Psoas muscle (tissue), 8 donors: ENCODE data around the gene DEGS2. TPM values are rescaled to one million over a fixed set of nuclear protein-coding genes. Genes with fewer than 3 reads are reported as not detected.

Experiments
- ATAC-seq, 4 donors: fragments of 200-7000 bp; cut with Tn5 transposase; one replicate each; pipeline ENCODE4 v1.9.1; 2020; ENCODE audit warnings: moderate library complexity in 3 of 4, mild to moderate bottlenecking in 2 of 4
- DNase-seq, 2 donors: peaks; one replicate each; pipeline ENCODE4 v3.0.0-alpha.2; 2020
- H3K27ac ChIP-seq: fragments of 200-600 bp; one replicate; pipeline ENCODE4 v1.8.0; 2022
- H3K27me3 ChIP-seq, 3 donors: fragments of 200-600 bp in 1 of 3; one replicate each; pipeline versions ENCODE4 v1.6.1 to v1.8.0; 2013 to 2022; ENCODE audit warnings: low read length in 2 of 3, mild to moderate bottlenecking in 2 of 3, moderate library complexity in 1 of 3; ENCODE audit not compliant: insufficient read depth in 3 of 3
- H3K36me3 ChIP-seq, 2 donors: fragments of 200-600 bp in 1 of 2; one replicate each; pipeline versions ENCODE4 v1.6.1 to v1.8.0; 2013 to 2022; ENCODE audit warnings: low read depth in 1 of 2, mild to moderate bottlenecking in 1 of 2, moderate library complexity in 1 of 2; ENCODE audit not compliant: insufficient read depth in 1 of 2
- H3K4me1 ChIP-seq: fragments of 200-600 bp; one replicate; pipeline ENCODE4 v1.8.0; 2022
- H3K4me3 ChIP-seq: fragments of 200-600 bp; one replicate; pipeline ENCODE4 v1.8.0; 2022; ENCODE audit warnings: mild to moderate bottlenecking
- H3K9me3 ChIP-seq: fragments of 200-600 bp; one replicate; pipeline ENCODE4 v1.8.0; 2022
- CTCF ChIP-seq: fragments of 200-600 bp; IDR thresholded peaks from one replicate; pipeline ENCODE4 v1.8.0; 2022; ENCODE audit warnings: antibody characterized with exemption
- WGBS, 3 donors: extraction: QIAGEN DNeasy Blood & Tissue Kit; methylation state at CpG; one replicate each; pipeline versions ENCODE4 v1.1.6 to v1.1.7; 2013; 5-methylcytosine and 5-hydroxymethylcytosine counted together
- intact Hi-C, 2 donors: fragments of 100-400 bp; cut with DNase I; formaldehyde crosslinking; loops; one replicate each; pipeline versions ENCODE4 v1.11.0 to v1.14.2; 2022
- polyA plus RNA-seq, 3 donors: library from polyadenylated mRNA; stranded (reverse); fragments of 200-250 nt; gene quantifications; one replicate each; pipeline ENCODE4 v1.2.3, GENCODE V29; 2013
- total RNA-seq, 4 donors: library from RNA; stranded (reverse); fragmentation: NEBNext Ultra II Directional in 2 of 4; extraction: Animal tissue kit (Norgen Biotek cat#: 25700) in 2 of 4; gene quantifications; one replicate each; pipeline versions ENCODE4 v1.2.1 to v1.2.4, GENCODE V29; 2021 to 2023
- donor health status: healthy with polysubstance abuse.
- donor health status: DM: no; HTN: no; CAD: no; lungs with moderate emphysema.
- donor health status: Bipolar disorder and iron deficiency.
- donor health status: healthy.
- donor health status: DM: yes; HTN: yes; CAD: no.
- donor health status: DM: no; HTN: no; CAD: no.
- donor health status: DM: no; HTN: no; CAD: no.
- donor health status: DM: yes; HTN: yes; CAD: no.

DEGS2 gene
- total and polyA plus RNA-seq, 7 donors: 0.04 to 0.39 (median 0.24) TPM; not detected in 3

DNA sequence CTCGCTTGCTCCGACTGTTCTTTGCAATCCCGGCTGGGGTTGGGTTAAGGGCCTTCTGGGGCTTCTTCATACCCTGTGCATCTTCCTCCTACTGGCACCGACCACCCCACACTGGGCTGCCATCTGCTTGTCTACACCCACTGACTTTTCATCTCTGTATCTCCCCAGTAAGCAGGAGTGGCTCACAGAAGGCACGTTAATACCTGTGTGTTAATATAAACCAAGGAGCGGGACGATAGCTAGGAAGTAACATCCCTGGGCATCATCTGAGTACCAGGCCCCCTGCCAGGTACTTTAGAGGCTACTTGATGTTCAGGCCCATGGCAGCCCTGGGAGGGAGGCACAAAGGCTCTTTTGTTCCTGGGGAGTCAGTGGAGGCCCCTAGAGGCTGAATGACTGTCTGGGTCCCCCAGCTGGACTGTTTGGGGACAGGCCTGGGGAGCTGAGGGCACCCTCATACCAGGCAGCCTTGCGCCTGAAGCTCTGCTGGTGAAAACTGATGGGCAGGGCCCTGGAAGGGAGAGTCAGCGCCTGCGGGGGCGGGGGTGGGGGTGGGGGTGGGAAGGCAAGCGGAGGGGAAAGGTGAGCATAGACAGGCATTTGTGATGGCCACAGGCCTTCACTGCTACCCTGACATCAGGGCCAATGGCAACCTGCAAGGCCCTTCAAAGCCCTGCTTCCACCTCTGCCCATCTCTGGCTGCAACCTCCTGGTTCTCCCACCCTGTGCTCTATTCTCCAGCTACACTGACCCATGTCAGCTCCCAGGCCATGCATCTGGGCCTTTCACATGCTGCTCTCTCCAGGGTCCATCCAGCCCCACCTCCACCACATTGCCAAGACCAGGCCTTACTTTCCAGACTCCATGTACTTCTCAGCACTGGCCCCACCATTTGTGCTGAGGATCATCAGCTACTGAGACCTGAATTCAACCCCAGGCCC is 34.2 kb upstream of the DEGS2 start:
- H3K27me3 ChIP-seq: no peaks in the 10 kb centered on the region
- 60 to 72% (median 70%) methylated on average over 9 to 12 of the region's 12 CpGs for WGBS, 3 donors
- peaks cover 4% of the 10 kb centered on the region for H3K4me1 ChIP-seq
- H3K36me3 ChIP-seq: no peaks in the 10 kb centered on the region
- intact Hi-C loops: loop anchor here (5.0 kb wide), 2 partner anchors 211 to 461 kb away; no protein-coding TSS in a partner anchor
- H3K27ac ChIP-seq: peak overlapping the region; percentile 75
- H3K9me3 ChIP-seq: no peaks in the 10 kb centered on the region
- ATAC-seq (no peak), DNase-seq (no peak)
- peak overlapping the region; percentile 68 for H3K4me3 ChIP-seq
- no peak for TF ChIP-seq CTCF

DNA sequence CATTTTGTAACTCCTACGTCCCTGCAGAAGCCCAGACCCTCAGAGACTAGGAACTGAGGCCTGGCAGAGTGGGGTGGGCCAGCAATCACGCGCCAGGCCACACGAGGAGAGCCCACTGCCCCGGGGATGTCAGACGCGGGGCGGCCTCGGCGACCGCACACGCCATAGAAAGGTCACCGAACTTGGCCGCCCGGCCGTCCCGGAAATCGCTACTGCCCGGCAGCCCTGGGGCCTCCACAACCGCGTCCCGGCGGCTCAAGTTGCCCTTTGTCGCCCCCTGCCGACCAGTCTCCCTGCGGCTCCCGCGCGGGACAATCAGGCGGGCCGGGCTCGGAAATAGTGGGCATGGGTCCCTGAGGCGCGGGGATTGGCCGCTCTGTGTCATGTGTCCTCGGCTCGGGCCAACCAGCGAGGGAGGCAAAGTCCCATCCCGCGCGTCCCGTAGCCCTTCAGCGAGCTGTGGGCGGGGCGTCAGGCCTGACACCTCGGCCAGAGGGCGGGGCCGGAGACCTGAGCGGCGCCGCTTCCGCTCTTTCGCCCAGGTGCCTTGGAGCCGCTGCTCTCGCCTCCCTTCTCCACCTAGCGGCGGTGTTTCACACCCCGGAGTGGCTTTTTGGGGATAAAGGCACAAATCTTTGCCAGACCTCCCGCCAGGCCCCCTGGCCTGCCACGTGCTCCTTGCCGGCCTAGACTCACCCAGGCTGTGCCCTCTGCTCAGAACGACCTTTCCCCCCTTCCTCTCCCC is 33.4 kb upstream of the DEGS2 start:
- H3K27me3 ChIP-seq: no peaks in the 10 kb centered on the region
- ATAC-seq (peak; percentile 99 to 100 (median 99)), DNase-seq (peak; percentile 99 to 100)
- H3K27ac ChIP-seq: peak overlapping the region; percentile 75
- no peaks in the 10 kb centered on the region for H3K9me3 ChIP-seq
- TF ChIP-seq CTCF: peak; percentile 87
- WGBS, 3 donors: 2% methylated on average over 52 to 62 of the region's 62 CpGs
- no peaks in the 10 kb centered on the region for H3K36me3 ChIP-seq
- H3K4me3 ChIP-seq: peak overlapping the region; percentile 68
- peaks cover 4% of the 10 kb centered on the region for H3K4me1 ChIP-seq
- intact Hi-C loops: loop anchor here (5.0 kb wide), 2 partner anchors 211 to 461 kb away; no protein-coding TSS in a partner anchor

DNA sequence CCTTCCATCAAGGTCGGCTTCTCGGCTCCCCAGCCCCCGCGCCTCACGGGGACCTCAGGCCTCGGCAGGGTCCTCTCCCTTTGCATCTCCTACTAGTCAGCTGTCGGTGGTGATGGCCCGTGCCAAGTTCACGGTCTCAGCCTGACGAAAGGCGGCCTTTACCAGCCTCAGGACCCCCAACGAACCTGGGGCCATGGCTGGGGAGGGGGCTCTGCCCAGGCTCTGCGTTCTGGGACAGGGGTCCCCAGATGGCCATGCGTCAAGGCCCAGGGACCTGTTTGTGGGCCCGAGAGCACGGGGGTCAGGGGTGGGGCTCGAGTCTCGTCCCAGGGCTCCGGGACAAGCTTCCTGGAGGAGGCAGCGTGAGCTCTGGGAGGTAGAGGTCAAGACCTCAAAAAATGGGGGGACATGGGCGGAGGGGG is 32.8 kb upstream of the DEGS2 start:
- intact Hi-C loops: loop anchor here (5.0 kb wide), 2 partner anchors 210 to 460 kb away; no protein-coding TSS in a partner anchor
- WGBS, 3 donors: 42 to 55% (median 46%) methylated on average over 21 of the region's 21 CpGs
- H3K36me3 ChIP-seq: no peaks in the 10 kb centered on the region
- peak; percentile 39 to 64 for DNase-seq
- H3K27me3 ChIP-seq: no peaks in the 10 kb centered on the region
- H3K9me3 ChIP-seq: no peaks in the 10 kb centered on the region
- no peak for TF ChIP-seq CTCF
- peak overlapping the region; percentile 68 for H3K4me3 ChIP-seq
- peak overlapping the region; percentile 75 for H3K27ac ChIP-seq
- peaks cover 4% of the 10 kb centered on the region for H3K4me1 ChIP-seq
- peak in 2 of 4 donors; percentile 6 to 13 for ATAC-seq

- H3K9me3 ChIP-seq: no peaks in the 10 kb centered on the region
- intact Hi-C loops: loop anchor here (1.0 to 5.0 kb wide), 3 partner anchors 209 to 459 kb away; no protein-coding TSS in a partner anchor
- 57 to 68% (median 58%) methylated on average over 14 of the region's 14 CpGs for WGBS, 3 donors
- no peak for DNase-seq
- H3K4me1 ChIP-seq: peaks cover 4% of the 10 kb centered on the region
- peak overlapping the region; percentile 68 for H3K4me3 ChIP-seq
- H3K27me3 ChIP-seq: no peaks in the 10 kb centered on the region
- H3K27ac ChIP-seq: peak overlapping the region; percentile 75
- H3K36me3 ChIP-seq: no peaks in the 10 kb centered on the region
- no peak for ATAC-seq
- TF ChIP-seq CTCF: no peak
These were observed 32.3 kb upstream of the DEGS2 start for GRCh38 chr14:100191584-100192249.
